GM12878 (cell line): ENCODE results near the gene ALG12. TPM values are rescaled to one million over a fixed set of nuclear protein-coding genes. Genes with fewer than 3 reads are reported as not detected.

Experiments
- DPF2 ChIP-seq: fragments of 450-650 bp; IDR thresholded peaks from 2 replicates; pipeline ENCODE4 v1.6.1; 2017; ENCODE audit warnings: mild to moderate bottlenecking
- FOXM1 ChIP-seq: IDR thresholded peaks from 2 replicates; pipeline ENCODE4 v1.6.1; 2012; ENCODE audit warnings: low read depth, mild to moderate bottlenecking, inconsistent platforms, low read length, moderate library complexity
- MTA2 ChIP-seq: fragments of 450-650 bp; IDR thresholded peaks from 2 replicates; pipeline ENCODE4 v1.6.1; 2016; ENCODE audit warnings: low read depth, mild to moderate bottlenecking, moderate library complexity
- NRF1 ChIP-seq: conservative IDR thresholded peaks from 2 replicates; pipeline ENCODE4 v1.6.1; 2011; ENCODE audit warnings: mild to moderate bottlenecking, low read depth, low read length, improper control_type of control experiment
- RBBP5 ChIP-seq: fragments of 200-600 bp; sonication (generic); conservative IDR thresholded peaks from 2 replicates; pipeline ENCODE4 v1.6.1; 2016
- SIN3A ChIP-seq: IDR thresholded peaks from 2 replicates; pipeline ENCODE4 v1.6.1; 2012; ENCODE audit warnings: low read depth, low read length, improper control_type of control experiment
- SPI1 ChIP-seq: IDR thresholded peaks from 2 replicates; pipeline ENCODE4 v1.6.1; 2011; ENCODE audit warnings: low read depth, mild to moderate bottlenecking, low read length, moderate library complexity, borderline replicate concordance; ENCODE audit not compliant: insufficient read depth
- SREBF2 ChIP-seq: IDR thresholded peaks from 2 replicates; pipeline ENCODE4 v1.6.1; 2012; ENCODE audit warnings: mild to moderate bottlenecking, low read length
- SUZ12 ChIP-seq: fragments of 200-600 bp; sonication (generic); IDR thresholded peaks from one replicate; pipeline ENCODE4 v1.6.1; 2018; ENCODE audit warnings: antibody characterized with exemption, mild to moderate bottlenecking; ENCODE audit not compliant: unreplicated experiment
- TAF1 ChIP-seq: IDR thresholded peaks from 2 replicates; pipeline ENCODE4 v1.6.1; 2011; ENCODE audit warnings: mild to moderate bottlenecking, low read depth, low read length, borderline replicate concordance
- TARDBP ChIP-seq: IDR thresholded peaks from 2 replicates; pipeline ENCODE4 v1.6.1; 2016; ENCODE audit warnings: borderline replicate concordance
- TCF12 ChIP-seq: IDR thresholded peaks from 2 replicates; pipeline ENCODE4 v1.6.1; 2011; ENCODE audit warnings: low read depth, mild to moderate bottlenecking, low read length
- ZNF217 ChIP-seq: fragments of 450-650 bp; IDR thresholded peaks from 2 replicates; pipeline ENCODE4 v1.6.1; 2017; ENCODE audit warnings: antibody characterized with exemption, mild to moderate bottlenecking
- polyA plus RNA-seq, 11 experiments: library from polyadenylated mRNA; depleted of rRNA in 4 of 11; unstranded in 6 of 11; stranded (reverse) in 5 of 11; fragments of >200 nt; fragmentation: Nextera tagmentation in 4 of 11; fragmentation: Illumina TruSeq in 1 of 11; extraction: Ambion mirVana in 4 of 11; extraction: Trizol in 1 of 11; gene quantifications; 1 replicate in 1 of 11; 2 replicates in 10 of 11; pipeline versions ENCODE4 v1.2.1 to v1.2.3, GENCODE V29; 2011 to 2016; ENCODE audit warnings: inconsistent platforms in 2 of 11, missing spikeins in 2 of 11, low read depth in 1 of 11
- total RNA-seq, 4 experiments: library from RNA; depleted of rRNA in 3 of 4; stranded (reverse); fragments of >200 nt in 3 of 4; fragmentation: Illumina TruSeq in 1 of 4; extraction: Trizol in 1 of 4; gene quantifications; 2 replicates each; pipeline versions ENCODE4 v1.2.1 to v1.2.3, GENCODE V29; 2013 to 2021
- TF ChIP-seq, protein P1 (sequence below): fragments of 150-350 bp; IDR thresholded peaks from 2 replicates; pipeline ENCODE4 v1.6.1; 2014; ENCODE audit warnings: mild to moderate bottlenecking, low read depth, low read length
- TF ChIP-seq, protein P2 (sequence below): fragments of 450-650 bp; IDR thresholded peaks from 2 replicates; pipeline ENCODE4 v1.6.1; 2017; ENCODE audit warnings: low read depth, mild to moderate bottlenecking, moderate library complexity
- TF ChIP-seq, protein P3 (sequence below): fragments of 450-650 bp; formaldehyde crosslinking; IDR thresholded peaks from 2 replicates; pipeline ENCODE4 v1.5.0; 2022; ENCODE audit warnings: mild to moderate bottlenecking, missing genetic modification characterization
- TF ChIP-seq, protein P4 (sequence below): fragments of 450-650 bp; IDR thresholded peaks from 2 replicates; pipeline ENCODE4 v1.6.1; 2016; ENCODE audit warnings: mild to moderate bottlenecking
- TF ChIP-seq, protein P5 (sequence below): fragments of 450-650 bp; IDR thresholded peaks from 2 replicates; pipeline ENCODE4 v1.6.1; 2017; ENCODE audit warnings: antibody characterized with exemption, mild to moderate bottlenecking, moderate library complexity

The ALG12 gene
- total and polyA plus RNA-seq, 10 of the 15 experiments (the other 5 are each of a cell fraction or from before 2014, with no cell fraction given), result 0.22 to 23.4 (median 6.6) TPM

DNA sequence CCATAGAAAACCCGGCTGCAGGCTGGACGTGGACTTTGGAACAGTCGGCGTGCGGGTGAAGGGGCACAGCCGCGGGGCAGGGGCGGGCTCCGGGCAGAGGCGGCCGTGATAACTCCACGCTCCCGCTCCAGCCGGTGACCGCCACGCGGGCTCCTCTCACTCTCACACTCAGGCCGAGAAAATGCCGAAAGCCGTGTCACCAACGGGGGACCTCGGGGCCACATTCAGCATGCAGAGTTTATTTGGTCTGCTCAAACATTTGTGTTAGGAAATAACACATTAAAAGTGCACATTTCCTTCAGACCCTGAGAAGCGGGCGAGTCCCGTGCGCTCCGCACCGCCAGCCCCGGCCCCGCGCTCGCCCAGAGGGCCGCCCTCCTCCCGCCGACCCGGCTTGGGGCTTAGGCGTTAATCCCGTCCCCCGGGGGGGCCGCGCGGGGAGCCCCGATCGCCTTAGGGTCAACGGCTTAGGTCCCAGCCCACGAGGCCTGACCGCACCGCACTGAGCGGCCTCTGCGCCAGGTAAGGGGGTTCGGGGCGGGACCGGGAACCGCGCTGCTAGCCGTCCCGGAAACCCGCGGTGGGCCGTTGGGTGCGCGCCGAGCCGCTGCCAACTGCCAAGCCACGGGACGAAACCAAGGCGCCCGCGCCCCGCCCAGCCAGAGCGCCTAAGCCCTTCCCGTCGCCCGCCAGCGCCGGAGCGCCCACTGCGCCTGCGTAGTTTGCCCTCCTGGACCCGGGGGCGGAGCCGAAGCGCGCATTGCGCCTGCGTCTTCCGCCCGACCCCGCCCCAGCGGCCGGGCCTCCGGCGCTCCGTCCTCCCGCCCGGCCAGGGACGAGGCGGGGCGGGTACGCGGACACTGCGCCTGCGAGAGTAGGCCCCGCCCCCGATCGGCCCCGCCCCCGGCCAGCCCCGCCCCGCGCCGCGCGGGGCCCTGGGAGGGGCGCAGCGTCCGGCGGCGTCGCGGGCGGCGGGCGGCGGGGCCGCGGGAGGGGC, 65.0 kb downstream of the ALG12 start, which contains the start of gene ZBED4 (continued):
- TF ChIP-seq SIN3A (peak; percentile 28; the same call in 1 of the 2 replicates), SREBF2 (no peak), FOXM1 (no peak), ZNF217 (peak; percentile 67), RBBP5 (no peak), TARDBP (no peak), TCF12 (no peak), DPF2 (peak; percentile 93), NRF1 (peak; percentile 73), SPI1 (no peak), SUZ12 (no peak), MTA2 (0 out of 2 replicates have a peak, but pooled peaks have one; percentile 7), TAF1 (peak; percentile 24; the same call in 1 of the 2 replicates)
- TF ChIP-seq, protein P1, sequence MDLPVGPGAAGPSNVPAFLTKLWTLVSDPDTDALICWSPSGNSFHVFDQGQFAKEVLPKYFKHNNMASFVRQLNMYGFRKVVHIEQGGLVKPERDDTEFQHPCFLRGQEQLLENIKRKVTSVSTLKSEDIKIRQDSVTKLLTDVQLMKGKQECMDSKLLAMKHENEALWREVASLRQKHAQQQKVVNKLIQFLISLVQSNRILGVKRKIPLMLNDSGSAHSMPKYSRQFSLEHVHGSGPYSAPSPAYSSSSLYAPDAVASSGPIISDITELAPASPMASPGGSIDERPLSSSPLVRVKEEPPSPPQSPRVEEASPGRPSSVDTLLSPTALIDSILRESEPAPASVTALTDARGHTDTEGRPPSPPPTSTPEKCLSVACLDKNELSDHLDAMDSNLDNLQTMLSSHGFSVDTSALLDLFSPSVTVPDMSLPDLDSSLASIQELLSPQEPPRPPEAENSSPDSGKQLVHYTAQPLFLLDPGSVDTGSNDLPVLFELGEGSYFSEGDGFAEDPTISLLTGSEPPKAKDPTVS, result no peak
- TF ChIP-seq, protein P2, sequence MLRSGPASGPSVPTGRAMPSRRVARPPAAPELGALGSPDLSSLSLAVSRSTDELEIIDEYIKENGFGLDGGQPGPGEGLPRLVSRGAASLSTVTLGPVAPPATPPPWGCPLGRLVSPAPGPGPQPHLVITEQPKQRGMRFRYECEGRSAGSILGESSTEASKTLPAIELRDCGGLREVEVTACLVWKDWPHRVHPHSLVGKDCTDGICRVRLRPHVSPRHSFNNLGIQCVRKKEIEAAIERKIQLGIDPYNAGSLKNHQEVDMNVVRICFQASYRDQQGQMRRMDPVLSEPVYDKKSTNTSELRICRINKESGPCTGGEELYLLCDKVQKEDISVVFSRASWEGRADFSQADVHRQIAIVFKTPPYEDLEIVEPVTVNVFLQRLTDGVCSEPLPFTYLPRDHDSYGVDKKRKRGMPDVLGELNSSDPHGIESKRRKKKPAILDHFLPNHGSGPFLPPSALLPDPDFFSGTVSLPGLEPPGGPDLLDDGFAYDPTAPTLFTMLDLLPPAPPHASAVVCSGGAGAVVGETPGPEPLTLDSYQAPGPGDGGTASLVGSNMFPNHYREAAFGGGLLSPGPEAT, result peak; percentile 28; the same call in 1 of the 2 replicates
- TF ChIP-seq, protein P3, sequence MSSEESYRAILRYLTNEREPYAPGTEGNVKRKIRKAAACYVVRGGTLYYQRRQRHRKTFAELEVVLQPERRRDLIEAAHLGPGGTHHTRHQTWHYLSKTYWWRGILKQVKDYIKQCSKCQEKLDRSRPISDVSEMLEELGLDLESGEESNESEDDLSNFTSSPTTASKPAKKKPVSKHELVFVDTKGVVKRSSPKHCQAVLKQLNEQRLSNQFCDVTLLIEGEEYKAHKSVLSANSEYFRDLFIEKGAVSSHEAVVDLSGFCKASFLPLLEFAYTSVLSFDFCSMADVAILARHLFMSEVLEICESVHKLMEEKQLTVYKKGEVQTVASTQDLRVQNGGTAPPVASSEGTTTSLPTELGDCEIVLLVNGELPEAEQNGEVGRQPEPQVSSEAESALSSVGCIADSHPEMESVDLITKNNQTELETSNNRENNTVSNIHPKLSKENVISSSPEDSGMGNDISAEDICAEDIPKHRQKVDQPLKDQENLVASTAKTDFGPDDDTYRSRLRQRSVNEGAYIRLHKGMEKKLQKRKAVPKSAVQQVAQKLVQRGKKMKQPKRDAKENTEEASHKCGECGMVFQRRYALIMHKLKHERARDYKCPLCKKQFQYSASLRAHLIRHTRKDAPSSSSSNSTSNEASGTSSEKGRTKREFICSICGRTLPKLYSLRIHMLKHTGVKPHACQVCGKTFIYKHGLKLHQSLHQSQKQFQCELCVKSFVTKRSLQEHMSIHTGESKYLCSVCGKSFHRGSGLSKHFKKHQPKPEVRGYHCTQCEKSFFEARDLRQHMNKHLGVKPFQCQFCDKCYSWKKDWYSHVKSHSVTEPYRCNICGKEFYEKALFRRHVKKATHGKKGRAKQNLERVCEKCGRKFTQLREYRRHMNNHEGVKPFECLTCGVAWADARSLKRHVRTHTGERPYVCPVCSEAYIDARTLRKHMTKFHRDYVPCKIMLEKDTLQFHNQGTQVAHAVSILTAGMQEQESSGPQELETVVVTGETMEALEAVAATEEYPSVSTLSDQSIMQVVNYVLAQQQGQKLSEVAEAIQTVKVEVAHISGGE (CRISPR knock-in tag), result no peak
- TF ChIP-seq, protein P4, sequence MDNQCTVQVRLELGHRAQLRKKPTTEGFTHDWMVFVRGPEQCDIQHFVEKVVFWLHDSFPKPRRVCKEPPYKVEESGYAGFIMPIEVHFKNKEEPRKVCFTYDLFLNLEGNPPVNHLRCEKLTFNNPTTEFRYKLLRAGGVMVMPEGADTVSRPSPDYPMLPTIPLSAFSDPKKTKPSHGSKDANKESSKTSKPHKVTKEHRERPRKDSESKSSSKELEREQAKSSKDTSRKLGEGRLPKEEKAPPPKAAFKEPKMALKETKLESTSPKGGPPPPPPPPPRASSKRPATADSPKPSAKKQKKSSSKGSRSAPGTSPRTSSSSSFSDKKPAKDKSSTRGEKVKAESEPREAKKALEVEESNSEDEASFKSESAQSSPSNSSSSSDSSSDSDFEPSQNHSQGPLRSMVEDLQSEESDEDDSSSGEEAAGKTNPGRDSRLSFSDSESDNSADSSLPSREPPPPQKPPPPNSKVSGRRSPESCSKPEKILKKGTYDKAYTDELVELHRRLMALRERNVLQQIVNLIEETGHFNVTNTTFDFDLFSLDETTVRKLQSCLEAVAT, result no peak
- TF ChIP-seq, protein P5, sequence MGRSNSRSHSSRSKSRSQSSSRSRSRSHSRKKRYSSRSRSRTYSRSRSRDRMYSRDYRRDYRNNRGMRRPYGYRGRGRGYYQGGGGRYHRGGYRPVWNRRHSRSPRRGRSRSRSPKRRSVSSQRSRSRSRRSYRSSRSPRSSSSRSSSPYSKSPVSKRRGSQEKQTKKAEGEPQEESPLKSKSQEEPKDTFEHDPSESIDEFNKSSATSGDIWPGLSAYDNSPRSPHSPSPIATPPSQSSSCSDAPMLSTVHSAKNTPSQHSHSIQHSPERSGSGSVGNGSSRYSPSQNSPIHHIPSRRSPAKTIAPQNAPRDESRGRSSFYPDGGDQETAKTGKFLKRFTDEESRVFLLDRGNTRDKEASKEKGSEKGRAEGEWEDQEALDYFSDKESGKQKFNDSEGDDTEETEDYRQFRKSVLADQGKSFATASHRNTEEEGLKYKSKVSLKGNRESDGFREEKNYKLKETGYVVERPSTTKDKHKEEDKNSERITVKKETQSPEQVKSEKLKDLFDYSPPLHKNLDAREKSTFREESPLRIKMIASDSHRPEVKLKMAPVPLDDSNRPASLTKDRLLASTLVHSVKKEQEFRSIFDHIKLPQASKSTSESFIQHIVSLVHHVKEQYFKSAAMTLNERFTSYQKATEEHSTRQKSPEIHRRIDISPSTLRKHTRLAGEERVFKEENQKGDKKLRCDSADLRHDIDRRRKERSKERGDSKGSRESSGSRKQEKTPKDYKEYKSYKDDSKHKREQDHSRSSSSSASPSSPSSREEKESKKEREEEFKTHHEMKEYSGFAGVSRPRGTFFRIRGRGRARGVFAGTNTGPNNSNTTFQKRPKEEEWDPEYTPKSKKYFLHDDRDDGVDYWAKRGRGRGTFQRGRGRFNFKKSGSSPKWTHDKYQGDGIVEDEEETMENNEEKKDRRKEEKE, result no peak
